ENCODE measurements around the gene MTAP. TPM values are rescaled to one million over a fixed set of nuclear protein-coding genes. Genes with fewer than 3 reads are reported as not detected.
A peak's percentile ranks its signal among the peaks of the same experiment; 100 is the strongest.

MTAP gene
- total RNA-seq, 4 donors from 2014 or later = 20.4 to 50.2 (median 30.4) TPM

- no peaks in the 10 kb centered on the region for H3K27me3 ChIP-seq
- peaks cover 0 to 36% (median 0%) of the 10 kb centered on the region in 3 donors for H3K36me3 ChIP-seq
- 32 to 39% methylated on average over 2 of the region's 2 CpGs for WGBS, 2 donors
- no peak for TF ChIP-seq POLR2A (IDR thresholded peaks at IDR 0.05)
- TF ChIP-seq EP300 (IDR thresholded peaks at IDR 0.05) = no peak
- TF ChIP-seq CTCF (IDR thresholded peaks at IDR 0.05) = no peak
- peaks cover 0 to 67% (median 5%) of the 10 kb centered on the region in 4 donors for H3K4me1 ChIP-seq
- no peak overlapping the region for H3K4me3 ChIP-seq
- no peaks in the 10 kb centered on the region for H3K9me3 ChIP-seq
- H3K27ac ChIP-seq = no peak overlapping the region
- no peak for DNase-seq (ENCODE audit: low spot score in 2 of 2)
Observed at GRCh38 chr9:21810388-21810787, 8.0 kb downstream of the MTAP start.

GRCh38 chr9:21810881-21811280 lies 8.4 kb downstream of the MTAP start:
- H3K4me3 ChIP-seq = no peak overlapping the region
- H3K27ac ChIP-seq = no peak overlapping the region
- TF ChIP-seq EP300 (IDR thresholded peaks at IDR 0.05) (no peak), POLR2A (IDR thresholded peaks at IDR 0.05) (no peak)
- 77 to 88% methylated on average over 6 of the region's 6 CpGs for WGBS, 2 donors
- H3K36me3 ChIP-seq = peaks cover 0 to 41% (median 0%) of the 10 kb centered on the region in 3 donors
- H3K27me3 ChIP-seq = no peaks in the 10 kb centered on the region
- no peaks in the 10 kb centered on the region for H3K9me3 ChIP-seq
- no peak for DNase-seq (ENCODE audit: low spot score in 2 of 2)
- H3K4me1 ChIP-seq = peaks cover 0 to 64% (median 5%) of the 10 kb centered on the region in 4 donors

GRCh38 chr9:21811914-21812313 lies 9.5 kb downstream of the MTAP start:
- TF ChIP-seq POLR2A (IDR thresholded peaks at IDR 0.05) (no peak), CTCF (IDR thresholded peaks at IDR 0.05) (no peak), EP300 (IDR thresholded peaks at IDR 0.05) (no peak)
- no peaks in the 10 kb centered on the region for H3K9me3 ChIP-seq
- H3K4me3 ChIP-seq = no peak overlapping the region
- peak overlapping the region in 1 of 4 donors; percentile 22 for H3K27ac ChIP-seq
- peaks cover 0 to 51% (median 3%) of the 10 kb centered on the region in 3 donors for H3K36me3 ChIP-seq
- no peaks in the 10 kb centered on the region for H3K27me3 ChIP-seq
- WGBS, 2 donors = 94 to 96% methylated on average over 3 of the region's 3 CpGs
- no peak for DNase-seq (ENCODE audit: low spot score in 2 of 2)
- H3K4me1 ChIP-seq = peaks cover 0 to 53% (median 2%) of the 10 kb centered on the region in 4 donors

- no peak overlapping the region for H3K4me3 ChIP-seq
- peaks cover 0 to 48% (median 1%) of the 10 kb centered on the region in 4 donors for H3K4me1 ChIP-seq
- H3K36me3 ChIP-seq = peaks cover 0 to 56% (median 8%) of the 10 kb centered on the region in 3 donors
- H3K27me3 ChIP-seq = no peaks in the 10 kb centered on the region
- peak overlapping the region in 1 of 4 donors; percentile 22 for H3K27ac ChIP-seq
- no peak for DNase-seq (ENCODE audit: low spot score in 2 of 2)
- TF ChIP-seq CTCF (IDR thresholded peaks at IDR 0.05) = no peak
- no peaks in the 10 kb centered on the region for H3K9me3 ChIP-seq
- WGBS, 2 donors = 63 to 76% methylated on average over 2 of the region's 2 CpGs
Observed at GRCh38 chr9:21812415-21812814, 10.0 kb downstream of the MTAP start.

- Histone ChIP-seq H3K27ac (peak overlapping the region in 2 of 4 donors; percentile 5 to 22), H3K4me3 (no peak overlapping the region), H3K9me3 (no peaks in the 10 kb centered on the region), H3K27me3 (no peaks in the 10 kb centered on the region), H3K36me3 (peaks cover 0 to 62% (median 10%) of the 10 kb centered on the region in 3 donors), H3K4me1 (peaks cover 0 to 43% (median 1%) of the 10 kb centered on the region in 4 donors)
- WGBS, 2 donors = 57 to 64% methylated on average over 5 of the region's 5 CpGs
- DNase-seq (ENCODE audit: low spot score in 2 of 2) = peak; percentile 61 to 65
- no peak for TF ChIP-seq POLR2A (IDR thresholded peaks at IDR 0.05)
- TF ChIP-seq EP300 (IDR thresholded peaks at IDR 0.05) = no peak
- peak; percentile 65 to 80 (median 79) for TF ChIP-seq CTCF (IDR thresholded peaks at IDR 0.05)
Observed at GRCh38 chr9:21812946-21813568, 10.6 kb downstream of the MTAP start.
